Tibial nerve (tissue), 4 donors: ENCODE data around the gene GDF15.

Experiments used
- EP300 ChIP-seq, 2 donors: sonication (generic); formaldehyde crosslinking; IDR thresholded peaks; one replicate each; pipeline ENCODE4 v1.6.1; 2017; ENCODE audit warnings: antibody characterized with exemption in 2 of 2, mild to moderate bottlenecking in 1 of 2
- POLR2A ChIP-seq, 2 donors: fragments of 450-650 bp; IDR thresholded peaks; one replicate each; pipeline ENCODE4 v1.6.1; 2017; ENCODE audit warnings: antibody characterized with exemption in 2 of 2, mild to moderate bottlenecking in 2 of 2, moderate library complexity in 2 of 2
- TF ChIP-seq, protein P1 (sequence below), 5 experiments: fragments of 200-600 bp in 3 of 5; fragments of 450-650 bp in 2 of 5; sonication (generic) in 3 of 5; IDR thresholded peaks; one replicate each; pipeline ENCODE4 v1.5.1; 2016 to 2019; ENCODE audit warnings: antibody characterized with exemption in 5 of 5, mild to moderate bottlenecking in 3 of 5, moderate library complexity in 2 of 5

DNA sequence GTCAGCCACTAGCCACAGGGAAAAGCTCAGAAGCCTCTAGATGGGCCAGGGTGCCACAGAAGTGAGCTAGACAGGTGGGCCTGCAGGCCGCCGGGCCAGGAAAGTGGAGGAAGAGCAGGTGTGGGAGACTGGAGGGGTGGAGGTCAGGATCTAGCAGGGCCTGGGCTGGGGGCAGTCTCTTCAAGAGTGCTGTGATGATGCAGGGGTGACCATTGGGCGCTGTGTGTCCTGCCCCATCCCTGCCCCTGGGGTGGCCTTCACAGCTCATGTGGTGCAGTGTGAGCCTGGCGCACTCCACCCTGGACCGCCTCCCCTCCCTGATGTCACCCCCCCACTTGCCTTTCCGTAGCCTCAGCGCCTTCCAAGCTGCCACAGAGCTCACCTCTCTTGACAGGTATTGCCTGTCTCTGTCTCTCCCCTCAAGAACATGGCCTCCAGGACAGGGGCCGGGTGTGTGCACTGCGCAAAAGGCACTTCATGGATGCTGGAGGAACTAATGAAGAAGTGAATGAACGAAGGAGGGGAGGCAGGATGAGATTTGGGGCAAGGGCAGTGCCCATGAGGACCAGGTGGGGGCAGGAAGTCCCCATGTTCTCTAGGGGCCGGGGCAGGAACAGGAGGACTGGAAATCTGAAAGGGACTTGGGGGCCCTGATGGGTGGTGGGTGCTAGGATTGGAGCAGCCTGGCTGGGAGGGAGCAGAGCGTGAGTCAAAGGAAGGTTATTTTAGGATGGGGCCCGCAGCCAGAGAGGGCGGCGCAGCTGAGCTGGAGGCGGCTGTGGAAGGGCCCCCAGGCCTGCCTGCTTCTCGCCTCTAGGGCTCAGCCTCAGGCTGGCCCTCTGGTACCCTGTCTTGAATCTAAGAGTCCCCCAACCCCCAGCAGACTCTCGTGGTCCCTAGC, 39.8 kb downstream of the GDF15 start:
- TF ChIP-seq, protein P1, sequence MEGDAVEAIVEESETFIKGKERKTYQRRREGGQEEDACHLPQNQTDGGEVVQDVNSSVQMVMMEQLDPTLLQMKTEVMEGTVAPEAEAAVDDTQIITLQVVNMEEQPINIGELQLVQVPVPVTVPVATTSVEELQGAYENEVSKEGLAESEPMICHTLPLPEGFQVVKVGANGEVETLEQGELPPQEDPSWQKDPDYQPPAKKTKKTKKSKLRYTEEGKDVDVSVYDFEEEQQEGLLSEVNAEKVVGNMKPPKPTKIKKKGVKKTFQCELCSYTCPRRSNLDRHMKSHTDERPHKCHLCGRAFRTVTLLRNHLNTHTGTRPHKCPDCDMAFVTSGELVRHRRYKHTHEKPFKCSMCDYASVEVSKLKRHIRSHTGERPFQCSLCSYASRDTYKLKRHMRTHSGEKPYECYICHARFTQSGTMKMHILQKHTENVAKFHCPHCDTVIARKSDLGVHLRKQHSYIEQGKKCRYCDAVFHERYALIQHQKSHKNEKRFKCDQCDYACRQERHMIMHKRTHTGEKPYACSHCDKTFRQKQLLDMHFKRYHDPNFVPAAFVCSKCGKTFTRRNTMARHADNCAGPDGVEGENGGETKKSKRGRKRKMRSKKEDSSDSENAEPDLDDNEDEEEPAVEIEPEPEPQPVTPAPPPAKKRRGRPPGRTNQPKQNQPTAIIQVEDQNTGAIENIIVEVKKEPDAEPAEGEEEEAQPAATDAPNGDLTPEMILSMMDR (IDR thresholded peaks at IDR 0.05), result peak in 2 of 5 experiments; percentile 8 to 27
- TF ChIP-seq POLR2A (IDR thresholded peaks at IDR 0.05) (no peak), EP300 (IDR thresholded peaks at IDR 0.05) (no peak)
